GM18507 (cell line): Measurements from ENCODE around the gene ADAM8.
"Not testable (repeated sequence)": the region's sequence is repeated elsewhere in the genome, so short reads cannot be mapped to it uniquely, and the experiment has no call there.

Experiments
- DNase-seq: peaks from one replicate; pipeline ENCODE4 v3.0.0; 2011; ENCODE audit warnings: low read depth; ENCODE audit not compliant: insufficient read length; ENCODE audit errors: extremely low spot score
- FAIRE-seq: peaks from 2 replicates; lab custom pipeline; 2011; peaks lifted over from hg19 to GRCh38; lab: Jason Lieb, UNC

ADAM8 gene

GRCh38 chr10:133237588-133238465, 38.8 kb downstream of the ADAM8 start, which contains the start of gene VENTX:
TSS of gene VENTX (plus strand) at chr10:133237855. CDS start at chr10:133237915, 60 bp downstream.
- FAIRE-seq = no peak

GRCh38 chr10:133237241-133237587, 39.5 kb downstream of the ADAM8 start:
- no peak for FAIRE-seq
- no peak for DNase-seq

More at GRCh38 chr10:133237588-133238465, 38.8 kb downstream of the ADAM8 start, which contains the start of gene VENTX:
- no peak for DNase-seq

GRCh38 chr10:133236401-133237240, 40.0 kb downstream of the ADAM8 start:
- no peak for DNase-seq

GRCh38 chr10:133235932-133236331, 40.7 kb downstream of the ADAM8 start:
- FAIRE-seq = no peak
- no peak for DNase-seq

More at GRCh38 chr10:133236401-133237240, 40.0 kb downstream of the ADAM8 start:
- FAIRE-seq = no peak

GRCh38 chr10:133235265-133235855, 41.3 kb downstream of the ADAM8 start:
- no peak for DNase-seq
- FAIRE-seq = no peak

- not testable (repeated sequence) for DNase-seq, FAIRE-seq
Measured at GRCh38 chr10:133234796-133235195, 41.9 kb downstream of the ADAM8 start.

- no peak for FAIRE-seq
- DNase-seq = no peak
Measured at GRCh38 chr10:133231946-133232574, 44.6 kb downstream of the ADAM8 start.

- FAIRE-seq (no peak), DNase-seq (no peak)
Measured at GRCh38 chr10:133231244-133231945, 45.3 kb downstream of the ADAM8 start.

- DNase-seq (no peak), FAIRE-seq (no peak)
Measured at GRCh38 chr10:133230387-133231195, 46.1 kb downstream of the ADAM8 start.

- no peak for FAIRE-seq
- DNase-seq = no peak
Measured at GRCh38 chr10:133230044-133230361, 46.7 kb downstream of the ADAM8 start, which contains the start of gene UTF1. TSS of gene UTF1 (plus strand) at chr10:133230217. CDS start at chr10:133230289, 72 bp downstream.

GRCh38 chr10:133229265-133230043, 47.2 kb downstream of the ADAM8 start:
- DNase-seq = no peak
- FAIRE-seq = no peak

GRCh38 chr10:133227256-133227655, 49.4 kb downstream of the ADAM8 start:
- DNase-seq (no peak), FAIRE-seq (no peak)

GRCh38 chr10:133226251-133226808, 50.3 kb downstream of the ADAM8 start:
- FAIRE-seq (no peak), DNase-seq (no peak)

- no peak for FAIRE-seq
- DNase-seq = no peak
Measured at GRCh38 chr10:133225707-133226191, 50.9 kb downstream of the ADAM8 start.

- FAIRE-seq (no peak), DNase-seq (no peak)
Measured at GRCh38 chr10:133224756-133225372, 51.8 kb downstream of the ADAM8 start.

GRCh38 chr10:133224076-133224475, 52.6 kb downstream of the ADAM8 start:
- FAIRE-seq (no peak), DNase-seq (no peak)

- not testable (repeated sequence) for DNase-seq, FAIRE-seq
Measured at GRCh38 chr10:133221756-133222155, 54.9 kb downstream of the ADAM8 start.
